Femur (tissue), 1 donor: ENCODE data around the gene NDUFS5.
"Not testable (repeated sequence)": the region's sequence is repeated elsewhere in the genome, so short reads cannot be mapped to it uniquely, and the experiment has no call there.

Source experiments
- DNase-seq: peaks from one replicate; pipeline ENCODE4 v3.0.0-alpha.2; 2017

The NDUFS5 gene

DNA sequence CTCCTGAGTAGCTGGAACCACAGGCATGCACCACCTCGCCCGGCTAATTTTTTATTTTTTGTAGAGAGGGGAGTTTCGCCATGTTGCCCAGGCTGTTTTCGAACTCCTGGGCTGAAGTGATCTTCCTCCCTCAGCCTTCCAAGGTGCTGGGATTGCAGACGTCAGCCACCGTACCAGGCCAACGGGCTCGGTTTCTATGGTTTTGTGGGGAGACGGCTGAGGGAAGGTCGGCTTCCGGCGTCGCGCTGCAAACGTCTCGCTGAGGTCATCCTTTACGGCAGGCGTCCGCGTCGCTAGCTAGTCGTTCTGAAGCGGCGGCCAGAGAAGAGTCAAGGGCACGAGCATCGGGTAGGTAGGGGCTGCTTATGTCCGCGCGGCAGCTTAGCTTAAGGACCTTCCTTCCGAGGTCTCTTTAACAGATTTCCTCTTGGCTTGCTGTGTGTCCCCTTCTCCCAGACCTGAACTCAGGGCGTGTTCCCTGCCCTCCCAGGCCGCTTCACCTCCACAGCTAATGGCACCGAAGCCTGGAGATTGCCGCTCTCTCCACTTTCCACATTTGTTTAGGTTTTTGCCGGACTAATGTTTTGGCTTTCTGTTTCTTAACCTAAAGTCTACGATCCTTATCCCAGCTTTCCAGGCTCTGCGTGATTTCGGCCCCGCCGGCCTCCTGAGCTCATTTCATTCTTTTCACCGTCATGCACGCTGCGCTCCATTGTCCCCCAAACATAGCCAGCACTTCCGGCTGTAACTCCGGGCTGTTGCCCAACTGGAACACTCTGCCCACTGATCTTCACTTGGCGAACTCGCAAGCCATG, at the start of gene NDUFS5:
Gene NDUFS5 (plus strand): TSS at position 300 of the 815 bp plus-strand sequence. CDS start 2,375 bp downstream, outside the sequence.
- peak; percentile 95 for DNase-seq

DNA sequence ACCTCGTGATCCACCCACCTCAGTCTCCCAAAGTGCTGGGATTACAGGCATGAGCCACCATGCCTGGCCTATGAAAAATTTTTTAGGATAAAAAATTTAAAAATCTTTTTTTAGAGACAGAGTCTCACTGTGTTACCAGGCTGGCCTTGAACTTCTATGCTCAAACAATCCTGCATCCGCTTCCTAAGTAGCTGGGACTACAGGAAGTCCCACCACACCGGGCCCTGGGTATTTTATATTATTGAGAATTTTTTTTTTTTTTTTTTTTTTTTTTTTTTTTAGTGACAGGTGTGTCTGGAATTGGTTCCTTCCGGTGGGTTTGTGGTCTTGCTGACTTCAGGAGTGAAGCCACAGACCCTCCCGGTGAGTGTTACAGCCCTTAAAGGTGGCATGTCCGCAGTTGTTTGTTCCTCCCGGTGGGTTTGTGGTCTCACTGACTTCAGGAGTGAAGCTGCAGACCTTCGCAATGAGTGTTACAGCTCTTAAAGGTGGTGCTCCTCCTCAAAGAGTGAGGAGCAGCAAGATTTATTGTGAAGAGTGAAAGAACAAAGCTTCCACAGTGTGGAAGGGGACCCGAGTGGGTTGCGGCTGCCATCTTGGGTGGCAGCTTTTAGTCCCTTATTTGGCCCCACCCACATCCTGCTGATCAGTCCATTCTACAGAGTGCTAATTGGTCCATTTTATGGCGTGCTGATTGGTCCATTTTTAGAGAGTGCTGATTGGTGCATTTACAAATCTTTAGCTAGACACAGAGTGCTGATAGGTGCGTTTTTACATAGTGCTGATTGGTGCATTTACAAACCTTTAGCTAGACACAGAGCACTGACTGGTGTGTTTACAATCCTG, 48.5 kb upstream of the NDUFS5 start:
- DNase-seq: not testable (repeated sequence)

DNA sequence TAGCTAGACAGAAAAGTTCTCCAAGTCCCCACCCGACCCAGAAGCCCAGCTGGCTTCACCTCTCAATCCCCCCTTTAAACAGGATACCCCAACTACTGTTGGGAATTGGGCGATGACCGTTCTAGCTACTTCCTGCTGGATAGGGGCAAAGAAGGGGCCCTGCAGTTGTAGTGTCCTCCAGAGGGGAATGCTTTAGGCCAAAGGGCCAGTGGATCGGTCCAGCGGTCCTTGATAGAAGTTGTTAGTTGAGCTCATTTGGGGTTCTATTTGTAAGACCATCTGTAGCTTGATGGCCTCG, 48.0 kb upstream of the NDUFS5 start:
- not testable (repeated sequence) for DNase-seq

DNA sequence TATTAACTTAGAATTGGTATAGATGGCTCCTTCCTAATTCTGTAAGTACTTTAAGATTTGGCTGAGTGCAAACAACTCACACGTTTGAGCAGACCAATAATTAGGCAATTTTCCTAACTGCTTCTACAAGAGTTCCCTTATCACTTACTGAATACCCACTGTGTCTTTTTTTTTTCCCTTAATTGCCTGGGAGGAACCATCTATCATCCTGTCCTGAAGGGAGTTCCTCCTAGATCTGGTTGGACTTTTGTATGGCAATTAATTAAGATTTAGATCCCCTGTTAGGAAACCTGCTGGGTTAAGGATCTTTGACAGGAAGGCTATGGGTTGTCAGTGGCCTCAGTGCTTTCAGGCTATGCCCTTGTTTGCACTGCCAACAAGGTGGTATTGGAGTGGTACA, 46.8 kb upstream of the NDUFS5 start:
- not testable (repeated sequence) for DNase-seq

DNA sequence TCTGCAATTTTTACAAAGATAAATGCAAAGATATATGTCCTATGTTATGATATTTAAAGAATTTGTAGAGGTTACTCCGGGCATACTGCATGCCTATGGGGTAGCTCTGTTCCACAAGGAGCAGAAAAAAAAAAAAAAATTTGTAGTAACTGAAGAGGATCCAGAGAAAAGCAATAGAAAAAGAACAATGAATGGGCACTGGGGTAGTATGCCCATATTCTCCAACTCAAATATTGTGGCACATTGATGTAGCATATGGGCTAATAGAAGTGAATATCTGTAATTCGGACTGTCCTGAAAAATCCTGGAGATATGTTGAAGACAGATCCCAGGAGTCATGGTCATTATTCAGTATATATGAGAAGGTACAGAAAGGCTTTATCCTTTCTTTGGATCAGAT, 36.2 kb upstream of the NDUFS5 start:
- DNase-seq: no peak

DNA sequence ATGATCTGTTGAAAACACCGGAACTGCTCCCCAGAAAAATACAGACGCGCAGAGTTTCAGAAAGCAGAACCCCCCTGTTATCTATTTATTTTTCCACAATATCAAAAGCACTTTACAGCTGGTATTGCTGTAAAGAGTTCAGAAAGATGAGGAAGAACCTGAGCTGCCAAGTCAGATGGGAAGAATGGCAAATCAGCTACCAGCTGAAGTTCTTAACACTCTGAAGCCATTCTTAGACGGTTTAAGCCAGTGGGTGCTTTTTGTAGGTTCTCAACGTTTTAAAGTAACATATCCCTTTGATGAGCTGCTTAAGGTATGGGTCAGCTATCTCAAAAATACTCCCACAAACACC, 35.8 kb upstream of the NDUFS5 start:
- DNase-seq: peak; percentile 28

DNA sequence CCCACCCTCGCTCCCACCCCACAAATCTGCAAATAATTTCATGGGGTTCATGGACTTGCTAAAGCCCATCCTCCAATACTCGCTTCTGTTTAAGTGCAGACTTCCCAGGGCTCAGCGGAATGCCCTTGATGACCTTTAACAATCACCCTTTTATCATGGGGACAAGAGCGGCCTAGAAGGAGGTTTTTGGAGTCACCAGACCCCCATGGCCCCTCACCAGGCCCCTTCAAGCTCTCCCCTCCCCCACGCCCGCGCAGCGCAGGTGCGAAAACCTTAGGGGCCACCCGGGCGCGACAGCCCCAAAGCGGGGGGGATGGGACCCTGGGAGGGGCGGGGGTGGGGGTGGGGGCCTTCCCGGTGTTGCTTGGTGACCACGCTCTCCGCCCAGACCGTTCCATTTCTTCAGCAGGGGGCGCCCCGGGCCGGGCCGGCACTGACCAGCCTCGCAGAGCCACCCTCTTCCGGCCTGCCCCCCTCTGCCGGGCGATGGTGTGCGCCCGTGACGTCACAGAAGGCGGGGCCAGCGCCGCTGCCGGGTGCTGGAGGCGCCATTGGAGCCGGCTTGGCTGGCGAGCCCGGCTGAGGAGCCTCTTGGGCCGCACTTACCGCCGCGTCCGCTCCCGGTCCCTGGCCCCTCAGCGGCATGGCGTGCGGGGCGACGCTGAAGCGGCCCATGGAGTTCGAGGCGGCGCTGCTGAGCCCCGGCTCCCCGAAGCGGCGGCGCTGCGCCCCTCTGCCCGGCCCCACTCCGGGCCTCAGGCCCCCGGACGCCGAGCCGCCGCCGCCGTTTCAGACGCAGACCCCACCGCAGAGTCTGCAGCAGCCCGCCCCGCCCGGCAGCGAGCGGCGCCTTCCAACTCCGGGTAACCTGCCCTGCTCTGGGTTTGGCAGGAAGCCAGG, 35.2 kb upstream of the NDUFS5 start, which contains the start of gene AKIRIN1:
Gene AKIRIN1 (plus strand): TSS at position 539 of the 900 bp plus-strand sequence. CDS start 105 bp downstream, at position 644.
- peak; percentile 99 for DNase-seq

DNA sequence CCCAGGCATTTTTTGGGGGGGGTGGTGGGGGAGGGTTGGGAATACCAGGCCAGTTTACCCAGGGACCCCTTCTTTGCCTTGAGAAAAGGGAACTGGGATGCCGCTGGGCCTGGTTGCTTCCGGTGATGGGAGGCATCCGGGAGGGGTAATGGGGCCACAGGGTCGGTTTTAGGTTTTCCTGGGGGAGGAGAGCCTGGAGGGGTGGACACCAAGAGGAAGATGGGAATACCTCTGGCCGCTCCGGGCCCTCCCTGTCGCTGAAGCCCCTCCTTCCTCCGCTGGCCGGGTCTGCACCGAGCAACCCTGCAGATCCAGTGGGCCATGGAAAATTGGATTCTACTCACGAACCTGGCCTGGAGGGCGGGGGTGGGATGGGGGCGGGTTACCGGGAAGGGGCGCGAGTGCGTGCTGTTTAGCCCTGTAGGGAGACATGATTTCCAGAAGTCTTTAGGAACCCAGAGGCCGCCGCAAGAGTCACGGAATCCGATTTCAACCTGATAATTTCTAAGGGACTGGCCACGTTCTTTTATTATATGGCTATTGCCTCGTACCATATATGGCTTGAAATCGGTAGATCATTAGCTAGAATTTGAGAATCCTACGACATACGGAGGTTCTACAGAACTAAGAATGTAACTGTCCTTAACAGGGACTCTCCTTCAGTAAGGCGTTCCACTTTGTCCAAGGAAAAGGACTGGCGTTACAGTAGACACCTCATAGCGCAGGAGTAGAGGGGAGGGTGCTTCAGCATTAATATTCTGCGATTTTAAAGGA, 34.3 kb upstream of the NDUFS5 start:
- peak; percentile 80 for DNase-seq

DNA sequence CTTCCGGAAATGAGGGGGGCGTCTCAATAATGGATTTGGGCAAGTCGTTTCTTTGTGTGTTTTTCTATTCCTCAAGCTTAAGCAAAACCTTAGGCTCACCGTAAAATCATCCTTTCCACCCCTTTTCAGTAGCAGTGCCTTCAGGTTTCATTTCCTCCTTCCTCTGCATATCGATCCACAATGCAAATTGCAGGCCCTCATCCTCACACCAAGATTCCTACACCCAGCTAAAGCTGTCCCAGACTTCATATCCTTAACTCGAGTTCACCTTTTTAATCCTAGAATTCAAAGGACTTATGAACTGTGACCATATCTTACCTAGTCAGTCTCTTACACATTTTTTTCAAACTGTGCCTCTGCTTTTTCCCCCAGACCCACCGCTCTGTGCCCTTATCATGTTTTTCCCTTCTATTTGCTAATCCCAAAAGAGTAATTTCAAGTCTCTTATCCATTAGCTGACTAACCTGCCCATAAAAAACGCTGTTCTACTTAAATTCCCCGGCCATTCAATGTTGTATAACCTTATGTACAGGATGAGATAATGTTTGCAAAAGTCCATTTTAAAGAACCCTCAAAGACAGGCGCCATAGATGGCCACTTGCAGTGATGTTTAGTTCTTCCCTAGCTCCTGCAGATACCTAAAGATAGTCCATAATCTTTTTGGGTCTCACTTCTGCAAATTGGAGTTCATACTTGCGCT, 33.6 kb upstream of the NDUFS5 start:
- DNase-seq: no peak

DNA sequence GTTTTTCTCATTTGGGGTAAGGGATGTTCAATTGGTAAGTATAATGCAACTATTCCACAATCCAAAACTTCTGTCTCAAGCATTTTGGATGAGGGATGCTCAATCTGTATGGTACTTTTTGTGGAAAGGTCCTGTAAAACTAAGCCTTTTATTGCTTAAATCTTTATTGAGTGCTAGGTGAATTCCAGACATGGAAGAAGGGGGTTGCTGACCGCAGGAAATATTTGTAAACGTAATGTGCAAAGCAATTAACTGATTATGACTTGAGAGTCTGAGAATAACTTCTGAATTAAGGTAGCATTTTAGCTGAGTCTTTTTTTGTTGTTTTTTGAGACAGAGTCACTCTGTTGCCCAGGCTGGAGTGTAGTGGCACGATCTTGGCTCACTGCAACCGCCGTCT, 32.0 kb upstream of the NDUFS5 start:
- no peak for DNase-seq

DNA sequence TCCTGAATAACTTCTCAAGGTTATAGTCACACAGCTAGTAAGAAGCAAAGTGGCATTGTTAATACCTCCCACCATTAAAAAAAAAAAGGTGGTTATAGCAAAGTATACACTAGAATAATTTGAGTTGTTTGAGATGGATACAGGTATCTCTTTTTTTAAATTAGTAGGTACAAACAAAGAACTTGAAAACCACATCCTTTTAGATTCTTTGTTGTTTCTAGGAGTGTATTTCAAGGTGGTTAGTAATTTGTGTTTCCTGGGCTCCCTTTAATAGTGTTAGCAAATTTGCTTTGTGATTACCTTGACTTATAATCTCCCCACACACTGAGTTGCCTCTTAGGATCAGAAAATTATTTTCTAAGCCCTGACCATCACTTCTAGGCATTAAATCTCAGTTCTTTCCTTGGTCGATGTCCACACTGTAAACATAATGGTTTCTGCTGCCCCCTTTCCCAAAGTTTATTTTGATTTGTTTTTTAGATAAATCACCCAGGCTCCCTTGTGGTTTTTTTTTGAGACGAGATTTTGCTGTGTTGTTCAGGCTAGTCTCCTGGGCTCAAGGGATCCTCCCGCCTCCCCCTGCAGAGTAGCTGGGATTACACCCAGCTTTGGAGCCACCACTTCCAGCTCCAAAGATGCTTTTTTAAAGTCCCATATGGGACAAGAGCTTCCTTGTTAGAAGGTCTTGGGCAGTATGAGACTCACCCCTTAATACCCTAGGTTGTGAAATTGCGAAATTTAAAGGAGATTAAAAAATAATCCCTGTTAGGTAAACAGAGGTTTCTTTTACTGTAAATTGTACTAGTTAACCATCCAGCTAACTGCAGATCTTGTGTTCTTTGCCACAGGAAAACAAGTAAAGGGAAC, 28.9 kb upstream of the NDUFS5 start:
- no peak for DNase-seq

DNA sequence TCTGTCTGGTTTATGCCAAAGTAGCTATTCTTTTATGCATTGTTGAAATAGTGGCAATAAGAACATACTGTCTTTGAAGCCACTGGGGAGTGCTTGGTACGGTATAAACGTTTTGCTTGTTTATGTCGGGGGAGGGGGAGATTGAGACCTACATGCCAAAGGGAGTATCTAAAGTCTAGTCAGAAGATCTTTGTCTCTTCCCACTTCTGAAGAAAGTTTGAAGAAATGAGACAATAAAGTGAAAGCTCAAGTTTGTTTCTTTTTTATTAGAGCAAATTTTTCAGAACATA, 28.3 kb upstream of the NDUFS5 start:
- DNase-seq: no peak

DNA sequence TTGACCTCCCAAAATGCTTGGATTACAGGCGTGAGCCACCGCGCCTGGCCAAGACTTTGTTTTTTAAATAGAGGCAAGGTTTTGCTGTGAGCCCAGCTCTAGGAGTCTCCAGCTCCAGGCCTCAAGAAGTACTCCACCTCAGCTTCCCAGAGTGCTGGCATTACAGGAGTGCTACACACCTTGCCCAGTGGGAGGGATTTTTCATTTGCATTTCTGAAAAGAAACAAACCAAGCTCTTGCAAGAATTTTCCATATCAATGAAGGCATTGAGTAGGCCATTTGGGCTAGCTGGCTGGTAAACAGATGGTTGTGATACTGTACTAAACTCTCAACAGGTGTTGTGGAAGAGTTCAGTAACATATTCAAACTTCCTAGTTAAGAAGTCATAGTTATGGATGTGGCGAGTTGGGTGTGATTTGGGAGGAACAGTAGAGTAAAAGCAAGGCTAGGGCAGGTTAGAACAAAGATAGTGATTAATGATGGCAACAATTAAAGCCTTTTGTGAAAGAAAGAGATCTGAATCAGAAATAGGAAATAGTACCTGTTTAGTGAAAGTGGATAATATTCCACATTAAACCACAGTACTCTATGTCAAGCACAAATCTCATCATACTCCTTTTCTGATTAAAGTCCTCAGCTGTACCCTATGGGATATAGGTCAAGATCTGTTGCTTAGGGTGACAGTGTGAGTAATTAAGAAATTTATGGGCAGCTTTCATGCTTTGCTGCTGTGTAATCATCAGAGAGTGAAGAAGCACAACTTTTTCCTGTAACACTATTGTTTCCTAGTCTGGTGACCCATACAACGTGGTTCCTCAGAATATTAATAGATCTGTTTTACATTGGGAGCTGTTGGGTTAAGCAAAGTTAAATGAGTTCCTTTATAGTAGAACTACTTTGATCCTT, 24.4 kb upstream of the NDUFS5 start:
- no peak for DNase-seq

DNA sequence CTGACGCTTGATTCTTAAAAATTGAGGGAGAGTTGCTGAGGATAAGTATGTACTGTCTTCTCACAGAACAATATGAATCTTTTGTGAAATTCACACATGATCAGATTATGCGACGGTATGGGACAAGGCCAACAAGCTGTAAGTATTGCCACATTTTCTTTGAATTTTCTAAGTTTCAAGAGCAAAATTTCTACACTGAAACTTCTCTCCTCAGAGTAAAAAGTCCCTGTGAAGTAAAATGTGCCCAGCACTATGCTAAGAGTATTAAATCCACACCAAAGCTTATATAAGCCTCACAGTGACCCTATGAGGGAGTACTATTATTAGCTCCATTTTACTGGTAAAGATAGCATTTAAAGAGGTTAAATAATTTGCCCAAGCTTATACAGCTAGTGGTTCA, 22.9 kb upstream of the NDUFS5 start:
- DNase-seq: no peak

DNA sequence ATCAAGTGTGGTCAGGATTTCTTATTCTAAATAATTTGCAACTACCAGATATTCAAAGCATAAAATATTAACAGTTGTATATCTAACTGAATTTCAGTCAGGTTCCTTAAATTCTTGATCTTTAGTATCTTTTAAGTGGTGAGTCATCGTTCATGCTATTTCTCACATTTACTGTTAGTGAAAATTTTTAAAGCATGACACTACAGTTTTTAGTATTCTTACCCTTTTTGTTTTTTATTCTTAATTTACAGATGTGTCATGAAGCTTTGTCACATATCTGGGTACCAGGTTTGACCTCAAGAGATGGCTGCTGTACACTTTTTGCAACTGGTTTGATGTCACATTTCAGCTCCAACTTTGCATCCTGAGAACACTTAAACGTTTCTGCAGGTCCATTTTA, 22.4 kb upstream of the NDUFS5 start:
- DNase-seq: no peak

DNA sequence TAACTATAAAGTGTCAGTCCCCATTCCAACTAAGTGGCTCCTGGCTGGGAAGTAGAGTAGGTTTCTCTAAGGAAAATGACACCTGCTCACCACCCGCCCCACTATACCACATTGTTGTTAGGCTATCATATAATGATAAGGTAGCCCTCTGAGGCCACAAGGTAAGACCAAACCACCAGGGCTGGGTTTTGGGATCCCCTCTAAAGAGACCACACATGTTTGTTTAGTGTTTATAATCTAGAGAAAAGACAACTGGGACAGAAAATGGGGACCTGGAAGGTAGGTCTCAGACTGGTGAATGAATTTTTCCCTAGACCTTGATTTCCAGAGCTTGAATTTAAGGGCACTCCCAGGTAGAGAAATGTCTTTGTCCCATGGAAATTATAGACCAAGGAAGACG, 19.9 kb upstream of the NDUFS5 start:
- no peak for DNase-seq

DNA sequence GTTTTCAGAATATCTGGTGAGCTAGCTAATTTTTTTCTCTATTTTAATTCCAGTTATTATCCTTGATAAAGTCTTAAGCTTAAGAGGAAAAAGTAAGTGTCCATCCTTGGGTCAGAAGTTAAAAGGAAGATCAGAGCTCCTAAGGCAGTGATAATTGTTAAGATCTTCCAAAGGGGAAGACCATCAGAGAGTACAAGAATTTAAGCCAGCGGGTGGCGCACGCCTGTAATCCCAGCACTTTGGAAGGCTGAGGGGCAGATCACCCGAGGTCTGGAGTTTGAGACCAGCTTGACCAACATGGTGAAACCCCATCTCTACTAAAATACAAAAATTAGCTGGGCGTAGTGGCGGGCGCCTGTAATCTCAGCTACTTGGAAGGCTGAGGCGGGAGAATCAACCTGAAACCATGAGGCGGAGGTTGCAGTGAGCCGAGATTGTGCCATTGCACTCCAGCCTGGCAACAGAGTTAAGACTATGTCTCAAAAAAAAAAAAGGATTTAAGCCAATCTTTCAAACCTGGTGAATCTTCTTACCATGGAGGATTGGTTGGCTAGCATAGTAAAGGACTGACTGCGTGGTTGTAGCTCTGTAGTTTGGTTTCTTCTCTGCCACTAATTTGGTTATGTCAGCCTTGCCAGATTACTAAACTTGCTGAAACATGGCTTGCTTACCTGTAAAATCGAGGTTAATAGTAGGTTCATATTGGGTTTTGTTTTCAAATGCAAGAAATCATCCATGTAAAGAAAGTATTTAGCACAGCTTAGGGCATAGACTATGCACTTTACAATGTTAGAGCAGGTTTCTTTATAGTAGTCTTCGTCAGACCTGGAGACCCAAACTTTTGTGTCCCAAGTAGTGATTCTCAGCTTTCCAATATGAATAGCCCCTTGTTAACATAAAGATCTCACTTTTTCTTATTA, 19.2 kb upstream of the NDUFS5 start:
- no peak for DNase-seq

DNA sequence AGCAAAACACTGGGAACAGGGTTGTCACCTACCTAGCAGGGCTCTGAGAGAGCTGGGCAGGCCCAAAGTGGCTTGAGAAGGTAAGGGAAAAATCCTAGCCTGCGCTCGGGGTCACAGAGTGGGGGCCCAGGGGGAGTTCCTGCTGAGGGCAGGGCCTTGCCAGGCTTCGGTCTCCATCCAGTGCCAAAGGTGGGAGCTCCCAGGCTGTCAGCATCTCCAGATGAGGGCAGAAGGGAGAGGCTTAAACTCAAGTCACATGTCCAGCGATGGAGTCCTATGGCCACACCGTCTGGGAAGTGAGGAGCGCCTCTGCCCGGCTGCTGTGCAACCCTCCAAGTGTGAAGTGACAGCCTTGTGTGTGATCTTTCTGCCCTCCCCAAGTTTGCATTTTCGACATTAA, 11.2 kb upstream of the NDUFS5 start:
- not testable (repeated sequence) for DNase-seq
